Epidermal melanocyte (primary cell): ENCODE data around the gene SSBP2.
"Not testable (repeated sequence)": the region's sequence is repeated elsewhere in the genome, so short reads cannot be mapped to it uniquely, and the experiment has no call there.

Experiments used
- DNase-seq: peaks from one replicate; pipeline ENCODE4 v3.0.0; 2011; ENCODE audit warnings: low spot score; ENCODE audit not compliant: insufficient read length

SSBP2 gene

GRCh38 chr5:81533629-81534405, 217.1 kb downstream of the SSBP2 start:
- DNase-seq, result no peak

GRCh38 chr5:81530919-81531318, 220.0 kb downstream of the SSBP2 start:
- DNase-seq, result no peak

GRCh38 chr5:81525690-81526089, 225.2 kb downstream of the SSBP2 start:
- no peak for DNase-seq

GRCh38 chr5:81524015-81524414, 226.9 kb downstream of the SSBP2 start:
- no peak for DNase-seq

- no peak for DNase-seq
Measured at GRCh38 chr5:81522571-81522970, 228.3 kb downstream of the SSBP2 start.

- no peak for DNase-seq
Measured at GRCh38 chr5:81520769-81521168, 230.1 kb downstream of the SSBP2 start.

GRCh38 chr5:81519217-81519905, 231.5 kb downstream of the SSBP2 start:
- DNase-seq, result no peak

- DNase-seq, result no peak
Measured at GRCh38 chr5:81517462-81517861, 233.4 kb downstream of the SSBP2 start.

- no peak for DNase-seq
Measured at GRCh38 chr5:81516091-81516490, 234.8 kb downstream of the SSBP2 start.

GRCh38 chr5:81513982-81514381, 236.9 kb downstream of the SSBP2 start:
- no peak for DNase-seq

GRCh38 chr5:81513473-81513872, 237.4 kb downstream of the SSBP2 start:
- no peak for DNase-seq

- DNase-seq, result peak; percentile 78
Measured at GRCh38 chr5:81506900-81507588, 243.9 kb downstream of the SSBP2 start.

GRCh38 chr5:81506378-81506777, 244.5 kb downstream of the SSBP2 start:
- no peak for DNase-seq

GRCh38 chr5:81505672-81506071, 245.2 kb downstream of the SSBP2 start:
- no peak for DNase-seq

- not testable (repeated sequence) for DNase-seq
Measured at GRCh38 chr5:81503602-81504001, 247.3 kb downstream of the SSBP2 start.

GRCh38 chr5:81495286-81495685, 255.6 kb downstream of the SSBP2 start:
- no peak for DNase-seq

- no peak for DNase-seq
Measured at GRCh38 chr5:81488862-81489261, 262.0 kb downstream of the SSBP2 start.

- DNase-seq, result no peak
Measured at GRCh38 chr5:81486711-81487110, 264.2 kb downstream of the SSBP2 start.

GRCh38 chr5:81482595-81482994, 268.3 kb downstream of the SSBP2 start:
- DNase-seq, result no peak

GRCh38 chr5:81473395-81473794, 277.5 kb downstream of the SSBP2 start:
- DNase-seq, result not testable (repeated sequence)

GRCh38 chr5:81469676-81470075, 281.2 kb downstream of the SSBP2 start:
- no peak for DNase-seq

GRCh38 chr5:81450940-81451339, 300.0 kb downstream of the SSBP2 start:
- DNase-seq, result no peak
